Measurements from ENCODE around the gene PTPA. TPM values are rescaled to one million over a fixed set of nuclear protein-coding genes. Genes with fewer than 3 reads are reported as not detected.

Gene PTPA
- total and polyA plus RNA-seq, 7 donors, result 54.1 to 110 (median 97.9) TPM

GRCh38 chr9:129164246-129164930, 53.2 kb downstream of the PTPA start:
- H3K27me3 ChIP-seq (ENCODE audit: insufficient read depth in 3 of 3, low read length in 2 of 3), result no peaks in the 10 kb centered on the region
- H3K27ac ChIP-seq, result peak overlapping the region; percentile 36
- WGBS, 3 donors, result 25 to 39% (median 26%) methylated on average over 9 of the region's 9 CpGs
- no peaks in the 10 kb centered on the region for H3K36me3 ChIP-seq (ENCODE audit: insufficient read depth in 1 of 2, low read depth in 1 of 2)
- H3K4me3 ChIP-seq, result no peak overlapping the region
- H3K9me3 ChIP-seq, result no peaks in the 10 kb centered on the region
- peaks cover 25% of the 10 kb centered on the region for H3K4me1 ChIP-seq
- intact Hi-C loops (cut with DNase I), result no loop called here
- ATAC-seq (peak; percentile 25 to 66 (median 43)), DNase-seq (peak in 1 of 2 donors; percentile 49)
- TF ChIP-seq CTCF (IDR thresholded peaks at IDR 0.05), result no peak

- H3K4me1 ChIP-seq, result peaks cover 25% of the 10 kb centered on the region
- intact Hi-C loops (cut with DNase I), result no loop called here
- no peaks in the 10 kb centered on the region for H3K9me3 ChIP-seq
- no peak overlapping the region for H3K4me3 ChIP-seq
- ATAC-seq, result no peak
- no peaks in the 10 kb centered on the region for H3K27me3 ChIP-seq (ENCODE audit: insufficient read depth in 3 of 3, low read length in 2 of 3)
- no peak for TF ChIP-seq CTCF (IDR thresholded peaks at IDR 0.05)
- H3K36me3 ChIP-seq (ENCODE audit: insufficient read depth in 1 of 2, low read depth in 1 of 2), result no peaks in the 10 kb centered on the region
- no peak for DNase-seq
- no peak overlapping the region for H3K27ac ChIP-seq
Measured at GRCh38 chr9:129165198-129165597, 54.0 kb downstream of the PTPA start.

GRCh38 chr9:129166623-129167557, 55.7 kb downstream of the PTPA start:
- WGBS, 3 donors, result 34 to 45% (median 41%) methylated on average over 16 to 18 of the region's 18 CpGs
- no peaks in the 10 kb centered on the region for H3K9me3 ChIP-seq
- H3K4me3 ChIP-seq, result peak overlapping the region; percentile 43
- ATAC-seq (peak; percentile 38 to 76 (median 64)), DNase-seq (peak; percentile 72)
- no peak for TF ChIP-seq CTCF (IDR thresholded peaks at IDR 0.05)
- peak overlapping the region; percentile 15 for H3K27ac ChIP-seq
- H3K4me1 ChIP-seq, result peaks cover 25% of the 10 kb centered on the region
- no peaks in the 10 kb centered on the region for H3K27me3 ChIP-seq (ENCODE audit: insufficient read depth in 3 of 3, low read length in 2 of 3)
- H3K36me3 ChIP-seq (ENCODE audit: insufficient read depth in 1 of 2, low read depth in 1 of 2), result no peaks in the 10 kb centered on the region
- intact Hi-C loops (cut with DNase I), result no loop called here

- peaks cover 20% of the 10 kb centered on the region for H3K4me1 ChIP-seq
- DNase-seq (no peak), ATAC-seq (no peak)
- H3K4me3 ChIP-seq, result no peak overlapping the region
- no peak for TF ChIP-seq CTCF (IDR thresholded peaks at IDR 0.05)
- no peaks in the 10 kb centered on the region for H3K36me3 ChIP-seq (ENCODE audit: insufficient read depth in 1 of 2, low read depth in 1 of 2)
- H3K27ac ChIP-seq, result no peak overlapping the region
- intact Hi-C loops (cut with DNase I), result loop anchor here in 1 of 2 donors (5.0 kb wide), 1 partner anchor 442 kb away; no protein-coding TSS in a partner anchor
- H3K9me3 ChIP-seq, result no peaks in the 10 kb centered on the region
- 54 to 71% (median 60%) methylated on average over 6 of the region's 6 CpGs for WGBS, 3 donors
- H3K27me3 ChIP-seq (ENCODE audit: insufficient read depth in 3 of 3, low read length in 2 of 3), result no peaks in the 10 kb centered on the region
Measured at GRCh38 chr9:129170229-129170628, 59.0 kb downstream of the PTPA start.

Measured in psoas muscle (tissue), 8 donors.